SK-N-SH treated with all-trans-retinoic acid at 6 μM for 48 hours (cell line): ENCODE results near the gene PPARG.

Experiments used
- ATAC-seq: fragments of 200-7000 bp; cut with Tn5 transposase; 3 replicates; pipeline ENCODE4 v1.9.1; 2020; ENCODE audit warnings: mild to moderate bottlenecking, moderate library complexity
- ARNTL ChIP-seq: fragments of 450-650 bp; formaldehyde crosslinking; IDR thresholded peaks from 2 replicates; pipeline ENCODE4 v1.5.0; 2020; ENCODE audit warnings: low read depth, mild to moderate bottlenecking, moderate library complexity, borderline replicate concordance
- BACH2 ChIP-seq: fragments of 250-450 bp; sonication (Bioruptor Pico); IDR thresholded peaks from 2 replicates; pipeline ENCODE4 v1.9.0; 2021; ENCODE audit warnings: mild to moderate bottlenecking, borderline replicate concordance
- CSDC2 ChIP-seq: fragments of 250-450 bp; sonication (Bioruptor Pico); IDR thresholded peaks from 2 replicates; pipeline ENCODE4 v1.5.0; 2020; ENCODE audit warnings: mild to moderate bottlenecking, moderate library complexity
- GLIS3 ChIP-seq: fragments of 250-450 bp; sonication (Bioruptor Pico); IDR thresholded peaks from 2 replicates; pipeline ENCODE4 v1.5.0; 2020; ENCODE audit warnings: mild to moderate bottlenecking, moderate library complexity
- ISL1 ChIP-seq: fragments of 250-450 bp; sonication (Bioruptor Pico); IDR thresholded peaks from 2 replicates; pipeline ENCODE4 v2.1.2; 2022; ENCODE audit warnings: mild to moderate bottlenecking, moderate library complexity
- OSR1 ChIP-seq: fragments of 250-450 bp; sonication (Bioruptor Pico); IDR thresholded peaks from 2 replicates; pipeline ENCODE4 v1.8.0; 2022; ENCODE audit warnings: moderate library complexity, mild to moderate bottlenecking, inconsistent platforms
- PPARA ChIP-seq: fragments of 250-450 bp; sonication (Bioruptor Pico); IDR thresholded peaks from 2 replicates; pipeline ENCODE4 v1.5.0; 2020; ENCODE audit warnings: mild to moderate bottlenecking, borderline replicate concordance
- RARB ChIP-seq: fragments of 250-450 bp; sonication (Bioruptor Pico); IDR thresholded peaks from 2 replicates; pipeline ENCODE4 v1.8.0; 2021; ENCODE audit warnings: mild to moderate bottlenecking, moderate library complexity
- SNAI2 ChIP-seq: fragments of 250-450 bp; sonication (Bioruptor Pico); IDR thresholded peaks from 2 replicates; pipeline ENCODE4 v1.5.0; 2020; ENCODE audit warnings: mild to moderate bottlenecking, moderate library complexity
- TCF4 ChIP-seq: fragments of 250-450 bp; sonication (Bioruptor Pico); IDR thresholded peaks from 2 replicates; pipeline ENCODE4 v1.8.0; 2021; ENCODE audit warnings: mild to moderate bottlenecking, moderate library complexity, borderline replicate concordance
- TOX ChIP-seq: fragments of 250-450 bp; sonication (Bioruptor Pico); IDR thresholded peaks from 2 replicates; pipeline ENCODE4 v1.8.0; 2021; ENCODE audit warnings: mild to moderate bottlenecking, moderate library complexity, borderline replicate concordance
- ZC3H10 ChIP-seq: fragments of 250-450 bp; sonication (Bioruptor Pico); IDR thresholded peaks from 2 replicates; pipeline ENCODE4 v1.5.1; 2021; ENCODE audit warnings: mild to moderate bottlenecking, moderate library complexity
- ZFP3 ChIP-seq: fragments of 250-450 bp; sonication (Bioruptor Pico); IDR thresholded peaks from 2 replicates; pipeline ENCODE4 v1.5.0; 2020; ENCODE audit warnings: mild to moderate bottlenecking, moderate library complexity
- ZFP30 ChIP-seq: fragments of 450-650 bp; formaldehyde crosslinking; IDR thresholded peaks from 2 replicates; pipeline ENCODE4 v1.5.0; 2022; ENCODE audit warnings: mild to moderate bottlenecking, moderate library complexity
- ZNF565 ChIP-seq: fragments of 450-650 bp; formaldehyde crosslinking; conservative IDR thresholded peaks from 2 replicates; pipeline ENCODE4 v1.5.0; 2020; ENCODE audit warnings: low read depth, mild to moderate bottlenecking, moderate library complexity
- ZNF70 ChIP-seq: fragments of 450-650 bp; formaldehyde crosslinking; IDR thresholded peaks from 2 replicates; pipeline ENCODE4 v1.5.0; 2020; ENCODE audit warnings: mild to moderate bottlenecking, moderate library complexity
- ZNF8 ChIP-seq: fragments of 450-650 bp; formaldehyde crosslinking; IDR thresholded peaks from 2 replicates; pipeline ENCODE4 v1.5.0; 2020; ENCODE audit warnings: mild to moderate bottlenecking, moderate library complexity
- TF ChIP-seq, protein P1 (sequence below): fragments of 250-450 bp; sonication (Bioruptor Pico); IDR thresholded peaks from 2 replicates; pipeline ENCODE4 v1.5.1; 2021; ENCODE audit warnings: mild to moderate bottlenecking, moderate library complexity
- TF ChIP-seq, protein P2 (sequence below): fragments of 250-450 bp; sonication (Bioruptor Pico); IDR thresholded peaks from 2 replicates; pipeline ENCODE4 v1.5.1; 2020; ENCODE audit warnings: low read depth, mild to moderate bottlenecking, moderate library complexity
- TF ChIP-seq, protein P3 (sequence below): fragments of 250-450 bp; sonication (Bioruptor Pico); IDR thresholded peaks from 2 replicates; pipeline ENCODE4 v1.8.0; 2020; ENCODE audit warnings: mild to moderate bottlenecking, moderate library complexity, borderline replicate concordance

Gene PPARG

DNA sequence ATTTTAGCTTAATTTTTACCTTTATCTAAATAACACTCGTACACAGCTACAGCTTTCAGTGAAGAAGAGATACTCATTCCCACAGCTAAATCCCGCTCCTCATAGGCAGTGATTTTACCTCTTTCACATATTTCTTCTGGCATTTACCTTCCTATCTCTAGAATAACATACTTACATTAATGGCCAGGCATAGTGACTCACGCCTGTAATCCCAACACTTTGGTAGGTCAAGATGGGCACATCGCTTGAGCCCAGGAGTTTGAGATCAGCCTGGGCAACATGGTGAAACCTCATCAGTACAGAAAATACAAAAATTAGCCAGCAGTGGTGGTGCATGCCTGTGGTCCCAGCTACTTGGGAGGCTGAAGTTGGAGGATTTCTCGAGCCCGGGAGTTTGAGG is 80.2 kb downstream of the PPARG start:
- TF ChIP-seq ZFP30 (CRISPR knock-in tag) (no peak), ARNTL (CRISPR knock-in tag) (no peak), SNAI2 (CRISPR knock-in tag) (no peak), CSDC2 (no peak)
- TF ChIP-seq, protein P1, sequence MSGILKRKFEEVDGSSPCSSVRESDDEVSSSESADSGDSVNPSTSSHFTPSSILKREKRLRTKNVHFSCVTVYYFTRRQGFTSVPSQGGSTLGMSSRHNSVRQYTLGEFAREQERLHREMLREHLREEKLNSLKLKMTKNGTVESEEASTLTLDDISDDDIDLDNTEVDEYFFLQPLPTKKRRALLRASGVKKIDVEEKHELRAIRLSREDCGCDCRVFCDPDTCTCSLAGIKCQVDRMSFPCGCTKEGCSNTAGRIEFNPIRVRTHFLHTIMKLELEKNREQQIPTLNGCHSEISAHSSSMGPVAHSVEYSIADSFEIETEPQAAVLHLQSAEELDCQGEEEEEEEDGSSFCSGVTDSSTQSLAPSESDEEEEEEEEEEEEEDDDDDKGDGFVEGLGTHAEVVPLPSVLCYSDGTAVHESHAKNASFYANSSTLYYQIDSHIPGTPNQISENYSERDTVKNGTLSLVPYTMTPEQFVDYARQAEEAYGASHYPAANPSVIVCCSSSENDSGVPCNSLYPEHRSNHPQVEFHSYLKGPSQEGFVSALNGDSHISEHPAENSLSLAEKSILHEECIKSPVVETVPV, result no peak
- ATAC-seq, result no peak

DNA sequence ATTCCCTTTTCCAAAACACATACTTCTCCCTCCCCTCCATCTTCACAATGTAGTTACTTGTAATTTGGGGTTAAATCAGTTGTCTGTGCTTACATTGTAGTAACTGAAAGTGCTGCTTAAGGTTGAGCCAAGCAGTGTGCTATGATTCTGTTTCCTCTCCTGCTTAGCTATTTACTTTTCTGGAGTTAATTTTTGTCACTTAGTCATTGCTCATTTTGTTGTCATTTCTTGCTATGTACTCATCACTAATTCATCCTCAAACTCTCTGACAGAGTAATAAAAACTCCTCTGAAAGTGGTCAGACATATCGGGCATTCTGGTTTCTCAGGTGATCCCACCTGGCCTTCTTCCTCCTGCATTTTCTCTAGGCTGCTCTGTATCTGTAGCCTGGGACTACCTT is 80.7 kb downstream of the PPARG start:
- no peak for ATAC-seq
- TF ChIP-seq ZC3H10 (CRISPR knock-in tag) (no peak), GLIS3 (no peak), BACH2 (CRISPR knock-in tag) (no peak), ZFP3 (CRISPR knock-in tag) (no peak), CSDC2 (no peak), ZFP30 (CRISPR knock-in tag) (no peak), TOX (CRISPR knock-in tag) (no peak), PPARA (CRISPR knock-in tag) (no peak), ZNF8 (CRISPR knock-in tag) (no peak), ARNTL (CRISPR knock-in tag) (no peak)
- TF ChIP-seq, protein P2, sequence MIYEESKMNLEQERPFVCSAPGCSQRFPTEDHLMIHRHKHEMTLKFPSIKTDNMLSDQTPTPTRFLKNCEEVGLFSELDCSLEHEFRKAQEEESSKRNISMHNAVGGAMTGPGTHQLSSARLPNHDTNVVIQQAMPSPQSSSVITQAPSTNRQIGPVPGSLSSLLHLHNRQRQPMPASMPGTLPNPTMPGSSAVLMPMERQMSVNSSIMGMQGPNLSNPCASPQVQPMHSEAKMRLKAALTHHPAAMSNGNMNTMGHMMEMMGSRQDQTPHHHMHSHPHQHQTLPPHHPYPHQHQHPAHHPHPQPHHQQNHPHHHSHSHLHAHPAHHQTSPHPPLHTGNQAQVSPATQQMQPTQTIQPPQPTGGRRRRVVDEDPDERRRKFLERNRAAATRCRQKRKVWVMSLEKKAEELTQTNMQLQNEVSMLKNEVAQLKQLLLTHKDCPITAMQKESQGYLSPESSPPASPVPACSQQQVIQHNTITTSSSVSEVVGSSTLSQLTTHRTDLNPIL (CRISPR knock-in tag), result no peak
- TF ChIP-seq, protein P1, result no peak
- TF ChIP-seq, all 23 proteins: peak for 0

DNA sequence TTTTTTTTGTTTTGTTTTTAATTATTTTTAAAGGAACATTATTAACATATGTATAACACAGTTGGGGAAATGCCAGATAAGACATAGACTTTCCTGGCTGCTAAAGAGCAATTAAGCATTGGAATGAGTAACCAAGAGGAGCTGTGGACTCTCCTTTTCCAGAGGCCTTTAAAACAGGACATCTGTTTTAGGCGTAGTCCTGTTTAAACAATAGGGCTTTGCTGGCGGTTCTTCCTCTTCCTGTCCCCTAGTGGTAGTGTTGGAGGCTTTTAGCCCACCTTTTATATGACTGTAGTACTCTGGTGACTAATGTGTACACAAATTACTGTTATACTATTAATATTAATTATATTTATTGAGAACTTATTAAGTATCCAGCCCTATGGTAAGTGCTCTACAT is 81.9 kb downstream of the PPARG start:
- ATAC-seq, result no peak
- TF ChIP-seq OSR1 (CRISPR knock-in tag), result no peak
- TF ChIP-seq ZFP30 (CRISPR knock-in tag), result no peak
- TF ChIP-seq ARNTL (CRISPR knock-in tag), result no peak
- TF ChIP-seq BACH2 (CRISPR knock-in tag), result no peak
- TF ChIP-seq ZFP3 (CRISPR knock-in tag), result no peak
- TF ChIP-seq SNAI2 (CRISPR knock-in tag), result no peak
- TF ChIP-seq, protein P3, sequence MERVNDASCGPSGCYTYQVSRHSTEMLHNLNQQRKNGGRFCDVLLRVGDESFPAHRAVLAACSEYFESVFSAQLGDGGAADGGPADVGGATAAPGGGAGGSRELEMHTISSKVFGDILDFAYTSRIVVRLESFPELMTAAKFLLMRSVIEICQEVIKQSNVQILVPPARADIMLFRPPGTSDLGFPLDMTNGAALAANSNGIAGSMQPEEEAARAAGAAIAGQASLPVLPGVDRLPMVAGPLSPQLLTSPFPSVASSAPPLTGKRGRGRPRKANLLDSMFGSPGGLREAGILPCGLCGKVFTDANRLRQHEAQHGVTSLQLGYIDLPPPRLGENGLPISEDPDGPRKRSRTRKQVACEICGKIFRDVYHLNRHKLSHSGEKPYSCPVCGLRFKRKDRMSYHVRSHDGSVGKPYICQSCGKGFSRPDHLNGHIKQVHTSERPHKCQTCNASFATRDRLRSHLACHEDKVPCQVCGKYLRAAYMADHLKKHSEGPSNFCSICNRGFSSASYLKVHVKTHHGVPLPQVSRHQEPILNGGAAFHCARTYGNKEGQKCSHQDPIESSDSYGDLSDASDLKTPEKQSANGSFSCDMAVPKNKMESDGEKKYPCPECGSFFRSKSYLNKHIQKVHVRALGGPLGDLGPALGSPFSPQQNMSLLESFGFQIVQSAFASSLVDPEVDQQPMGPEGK, result no peak

DNA sequence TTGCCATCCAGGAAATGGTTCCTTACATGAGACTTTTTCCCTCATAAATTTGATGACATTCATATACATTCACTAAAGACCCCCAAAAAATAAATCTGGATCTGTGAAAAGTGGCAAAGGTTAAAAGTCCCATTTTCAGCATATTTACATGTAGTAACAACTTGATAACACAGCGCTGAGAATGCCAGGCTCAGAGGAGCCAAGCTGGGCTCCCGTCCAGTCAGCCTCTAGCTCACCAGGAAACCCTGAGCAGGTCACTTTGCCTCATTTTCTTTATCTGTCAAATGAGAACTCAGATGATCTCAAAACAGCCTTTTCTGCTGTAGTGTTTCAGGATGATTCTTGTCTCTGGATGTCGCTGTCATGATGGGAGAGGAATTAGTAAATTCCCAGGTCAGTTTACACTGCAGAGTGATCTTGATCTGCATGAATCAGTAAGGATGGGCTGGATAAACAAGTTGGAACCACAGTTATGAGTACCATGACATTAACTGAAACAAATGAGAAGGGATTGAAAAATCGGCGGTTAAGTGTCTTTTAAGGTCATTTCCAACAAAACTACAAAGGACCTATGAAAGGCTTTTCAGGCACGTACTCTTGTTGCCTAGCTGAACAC is 82.8 kb downstream of the PPARG start:
- 0 out of 2 replicates have a peak, but pooled peaks have one; percentile 13 for TF ChIP-seq GLIS3
- TF ChIP-seq ZNF565 (CRISPR knock-in tag), result no peak
- peak; percentile 55 for TF ChIP-seq ISL1 (CRISPR knock-in tag)
- TF ChIP-seq, protein P1, result no peak
- peak; percentile 46 for ATAC-seq

DNA sequence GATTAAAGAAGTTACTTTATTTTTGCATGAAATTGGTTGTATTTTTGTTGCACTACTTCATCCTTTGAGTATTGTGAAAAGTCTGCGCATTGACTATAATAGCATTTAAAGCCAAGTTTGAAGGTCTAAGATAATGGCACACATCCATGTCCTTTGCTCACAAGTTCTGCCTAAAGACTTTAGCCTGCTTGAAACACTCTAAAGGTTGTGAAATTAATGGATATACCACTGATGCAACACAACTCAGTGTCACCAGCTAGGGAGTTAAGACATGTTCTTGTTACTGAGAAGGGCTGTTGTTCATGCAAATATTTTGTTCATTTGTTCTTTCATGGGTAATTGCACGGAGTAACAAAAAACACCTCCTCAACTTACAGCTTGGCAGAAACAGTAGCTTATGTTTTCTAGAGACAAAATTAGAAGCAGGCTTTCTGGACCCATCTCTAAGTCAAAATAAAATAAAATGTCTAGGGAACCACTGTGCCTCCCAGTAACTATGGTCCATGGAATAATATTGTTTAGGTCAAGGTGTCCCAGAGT is 83.9 kb downstream of the PPARG start:
- TF ChIP-seq PPARA (CRISPR knock-in tag), result no peak
- TF ChIP-seq TCF4 (CRISPR knock-in tag), result no peak
- TF ChIP-seq, protein P2 (CRISPR knock-in tag), result no peak
- no peak for TF ChIP-seq ZNF565 (CRISPR knock-in tag)
- no peak for TF ChIP-seq GLIS3
- TF ChIP-seq, protein P1, result no peak
- TF ChIP-seq TOX (CRISPR knock-in tag), result no peak
- no peak for TF ChIP-seq ZNF70 (CRISPR knock-in tag)
- TF ChIP-seq OSR1 (CRISPR knock-in tag), result no peak
- TF ChIP-seq RARB (CRISPR knock-in tag), result no peak
- no peak for TF ChIP-seq ZFP30 (CRISPR knock-in tag)
- TF ChIP-seq ZFP3 (CRISPR knock-in tag), result no peak
- no peak for ATAC-seq
